ENCODE results near the gene BBS4. TPM values are rescaled to one million over a fixed set of nuclear protein-coding genes. Genes with fewer than 3 reads are reported as not detected.
"Not testable (repeated sequence)": the region's sequence is repeated elsewhere in the genome, so short reads cannot be mapped to it uniquely, and the experiment has no call there.

The BBS4 gene, protein sequence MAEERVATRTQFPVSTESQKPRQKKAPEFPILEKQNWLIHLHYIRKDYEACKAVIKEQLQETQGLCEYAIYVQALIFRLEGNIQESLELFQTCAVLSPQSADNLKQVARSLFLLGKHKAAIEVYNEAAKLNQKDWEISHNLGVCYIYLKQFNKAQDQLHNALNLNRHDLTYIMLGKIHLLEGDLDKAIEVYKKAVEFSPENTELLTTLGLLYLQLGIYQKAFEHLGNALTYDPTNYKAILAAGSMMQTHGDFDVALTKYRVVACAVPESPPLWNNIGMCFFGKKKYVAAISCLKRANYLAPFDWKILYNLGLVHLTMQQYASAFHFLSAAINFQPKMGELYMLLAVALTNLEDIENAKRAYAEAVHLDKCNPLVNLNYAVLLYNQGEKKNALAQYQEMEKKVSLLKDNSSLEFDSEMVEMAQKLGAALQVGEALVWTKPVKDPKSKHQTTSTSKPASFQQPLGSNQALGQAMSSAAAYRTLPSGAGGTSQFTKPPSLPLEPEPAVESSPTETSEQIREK
- 14.4 and 18.5 TPM in 2 replicates for total RNA-seq (2014; rRNA removed; shearing (Covaris generic))

GRCh38 chr15:72685925-72686794, at the start of gene BBS4, which contains the start of gene HIGD2B:
Gene BBS4 (plus strand): TSS chr15:72686207. CDS start chr15:72686228, 21 bp downstream.
Gene HIGD2B (minus strand): TSS chr15:72686182. CDS start chr15:72676374, 9,808 bp downstream.
- H3K36me3 ChIP-seq = no peaks in the 10 kb centered on the region
- no peaks in the 10 kb centered on the region for H3K9me3 ChIP-seq (replicated peaks)
- DNase-seq (ENCODE audit: low read depth in 1 of 2, low spot score in 2 of 2) = peak; percentile 93 to 94
- no peaks in the 10 kb centered on the region for H3K27me3 ChIP-seq (replicated peaks)
- H3K4me3 ChIP-seq = peak within 1 kb of the TSS; percentile 46
- peak within 1 kb of the TSS; percentile 75 for H3K27ac ChIP-seq
- peaks cover 5% of the 10 kb centered on the region for H3K4me1 ChIP-seq (replicated peaks)

- not testable (repeated sequence) for H3K4me1 ChIP-seq (replicated peaks); H3K36me3 ChIP-seq; H3K9me3 ChIP-seq (replicated peaks); H3K27me3 ChIP-seq (replicated peaks)
- Histone ChIP-seq H3K4me3 (peak overlapping the region; percentile 34), H3K27ac (peak overlapping the region; percentile 65)
- peak; percentile 85 to 90 for DNase-seq (ENCODE audit: low read depth in 1 of 2, low spot score in 2 of 2)
Measured at GRCh38 chr15:72636519-72637282, 49.3 kb upstream of the BBS4 start.

GRCh38 chr15:72639759-72640483, 46.1 kb upstream of the BBS4 start:
- H3K27ac ChIP-seq; H3K9me3 ChIP-seq (replicated peaks); H3K4me3 ChIP-seq; H3K27me3 ChIP-seq (replicated peaks); H3K4me1 ChIP-seq (replicated peaks); H3K36me3 ChIP-seq; DNase-seq (ENCODE audit: low read depth in 1 of 2, low spot score in 2 of 2): not testable (repeated sequence)

DNA sequence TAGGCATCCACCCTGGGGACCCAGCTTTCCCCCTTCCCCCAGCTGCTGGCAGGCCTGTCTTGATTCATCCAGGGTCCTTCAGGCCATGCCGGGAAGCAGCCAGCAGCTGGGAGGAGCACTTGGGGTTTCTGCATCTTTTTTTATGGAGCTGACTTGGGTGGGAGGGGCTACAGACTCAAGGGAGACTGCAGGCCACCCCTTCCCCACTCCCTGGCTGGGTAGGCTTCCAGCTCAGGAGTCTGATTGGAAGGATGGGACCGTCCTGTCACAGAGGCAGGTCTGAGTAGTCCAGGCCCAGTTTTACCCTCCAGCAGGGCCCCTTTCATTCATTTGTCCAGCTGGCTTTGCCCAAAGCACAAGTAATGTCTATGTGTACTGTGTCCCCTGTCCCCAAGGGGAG, 43.7 kb upstream of the BBS4 start:
- not testable (repeated sequence) for H3K9me3 ChIP-seq (replicated peaks); DNase-seq (ENCODE audit: low read depth in 1 of 2, low spot score in 2 of 2); H3K27ac ChIP-seq; H3K4me1 ChIP-seq (replicated peaks); H3K27me3 ChIP-seq (replicated peaks); H3K4me3 ChIP-seq; H3K36me3 ChIP-seq

- H3K4me3 ChIP-seq; H3K4me1 ChIP-seq (replicated peaks); H3K27ac ChIP-seq; DNase-seq (ENCODE audit: low read depth in 1 of 2, low spot score in 2 of 2); H3K9me3 ChIP-seq (replicated peaks); H3K27me3 ChIP-seq (replicated peaks); H3K36me3 ChIP-seq: not testable (repeated sequence)
Measured at GRCh38 chr15:72648631-72649253, 37.3 kb upstream of the BBS4 start.

DNA sequence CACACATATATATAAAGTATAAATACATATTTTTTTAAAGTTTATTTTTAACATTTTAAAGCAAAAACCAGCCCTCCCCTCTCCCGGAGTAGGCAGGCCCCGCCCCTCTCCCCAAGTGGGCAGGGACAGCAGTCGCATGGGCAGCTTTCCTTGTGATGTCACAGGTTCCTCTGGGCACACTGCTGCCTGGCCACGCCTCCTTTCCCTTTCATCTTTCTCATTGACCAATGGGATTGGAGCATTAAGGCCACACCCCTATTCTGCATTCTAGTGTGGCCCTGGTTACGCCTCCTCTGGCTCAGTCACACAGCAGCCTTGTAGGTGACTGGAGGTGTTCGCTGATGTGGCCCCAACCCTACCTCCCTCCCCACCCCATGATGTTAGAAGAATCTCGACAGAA, 31.6 kb upstream of the BBS4 start, which contains the start of gene GOLGA6B:
TSS of gene GOLGA6B (plus strand) at position 301 of the 400 bp plus-strand sequence. CDS start at position 342, 41 bp downstream.
- H3K9me3 ChIP-seq (replicated peaks); H3K4me3 ChIP-seq; H3K27me3 ChIP-seq (replicated peaks); H3K27ac ChIP-seq; H3K36me3 ChIP-seq; DNase-seq (ENCODE audit: low read depth in 1 of 2, low spot score in 2 of 2); H3K4me1 ChIP-seq (replicated peaks): not testable (repeated sequence)

DNA sequence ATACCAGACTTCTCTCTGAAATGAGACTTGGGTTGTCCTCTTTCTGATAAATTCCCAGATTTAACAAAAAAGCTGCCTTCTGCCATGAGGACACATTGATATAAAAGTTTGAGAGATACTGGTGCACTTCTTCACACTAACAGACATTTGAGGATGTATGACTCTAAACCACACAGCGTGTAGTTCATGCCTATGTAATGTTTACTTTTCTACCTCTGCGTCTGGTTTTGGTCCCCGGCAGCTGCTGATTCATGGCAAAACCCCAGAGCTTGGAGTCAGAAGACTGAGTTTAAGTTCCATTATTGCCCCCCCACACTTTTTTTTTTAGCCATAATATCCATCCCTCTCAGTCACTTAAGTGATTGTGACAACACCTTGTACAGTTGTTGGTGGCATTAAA, 30.0 kb upstream of the BBS4 start:
- H3K4me3 ChIP-seq; H3K9me3 ChIP-seq (replicated peaks); H3K27ac ChIP-seq; H3K36me3 ChIP-seq; H3K4me1 ChIP-seq (replicated peaks); H3K27me3 ChIP-seq (replicated peaks); DNase-seq (ENCODE audit: low read depth in 1 of 2, low spot score in 2 of 2): not testable (repeated sequence)

DNA sequence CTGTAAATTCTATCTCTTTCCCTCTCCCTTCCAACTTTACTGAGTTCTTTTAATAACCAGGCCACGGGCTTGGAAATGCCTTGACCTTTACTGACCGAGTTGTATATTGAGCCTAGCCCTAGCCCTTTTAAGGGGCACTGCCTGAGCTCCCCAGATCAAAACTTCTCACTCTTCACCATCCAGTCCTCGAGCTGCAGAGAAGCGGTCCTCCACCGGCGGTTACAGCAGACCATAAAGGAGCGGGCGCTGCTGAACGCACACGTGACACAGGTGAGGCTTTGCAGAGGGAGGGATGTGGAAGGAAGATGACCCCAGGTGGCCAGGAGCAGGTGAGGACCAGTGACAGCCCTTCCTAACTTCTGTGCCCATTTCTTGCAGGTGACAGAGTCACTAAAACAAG, 24.9 kb upstream of the BBS4 start:
- DNase-seq (ENCODE audit: low read depth in 1 of 2, low spot score in 2 of 2) = peak in 1 of 2 experiments; percentile 42
- H3K9me3 ChIP-seq (replicated peaks); H3K4me1 ChIP-seq (replicated peaks); H3K36me3 ChIP-seq; H3K27ac ChIP-seq; H3K4me3 ChIP-seq; H3K27me3 ChIP-seq (replicated peaks): not testable (repeated sequence)

GRCh38 chr15:72663931-72664330, 22.1 kb upstream of the BBS4 start:
- H3K27ac ChIP-seq; DNase-seq (ENCODE audit: low read depth in 1 of 2, low spot score in 2 of 2); H3K9me3 ChIP-seq (replicated peaks); H3K36me3 ChIP-seq; H3K27me3 ChIP-seq (replicated peaks); H3K4me1 ChIP-seq (replicated peaks); H3K4me3 ChIP-seq: not testable (repeated sequence)

DNA sequence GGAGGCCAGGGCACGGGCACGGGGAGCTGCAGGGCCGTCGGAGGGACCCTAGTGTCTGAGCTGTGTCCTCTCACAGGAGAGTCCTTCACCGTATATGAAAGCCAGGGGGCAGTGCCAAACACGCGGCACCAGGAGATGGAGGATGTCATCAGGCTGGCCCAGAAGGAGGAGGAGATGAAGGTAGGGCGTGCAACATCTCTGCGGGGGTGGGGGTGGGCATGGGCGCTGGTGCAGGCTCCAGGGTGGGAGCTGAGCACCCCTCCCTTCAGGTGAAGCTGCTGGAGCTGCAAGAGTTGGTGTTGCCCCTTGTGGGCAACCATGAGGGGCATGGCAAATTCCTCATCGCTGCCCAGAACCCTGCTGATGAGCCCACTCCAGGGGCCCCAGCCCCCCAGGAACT, 20.3 kb upstream of the BBS4 start:
- H3K27ac ChIP-seq; H3K36me3 ChIP-seq; H3K4me3 ChIP-seq; DNase-seq (ENCODE audit: low read depth in 1 of 2, low spot score in 2 of 2); H3K4me1 ChIP-seq (replicated peaks); H3K9me3 ChIP-seq (replicated peaks); H3K27me3 ChIP-seq (replicated peaks): not testable (repeated sequence)

GRCh38 chr15:72669803-72670202, 16.2 kb upstream of the BBS4 start:
- DNase-seq (ENCODE audit: low read depth in 1 of 2, low spot score in 2 of 2); H3K36me3 ChIP-seq; H3K27ac ChIP-seq; H3K4me3 ChIP-seq; H3K4me1 ChIP-seq (replicated peaks); H3K9me3 ChIP-seq (replicated peaks): not testable (repeated sequence)
- peaks cover 15% of the 10 kb centered on the region for H3K27me3 ChIP-seq (replicated peaks)

DNA sequence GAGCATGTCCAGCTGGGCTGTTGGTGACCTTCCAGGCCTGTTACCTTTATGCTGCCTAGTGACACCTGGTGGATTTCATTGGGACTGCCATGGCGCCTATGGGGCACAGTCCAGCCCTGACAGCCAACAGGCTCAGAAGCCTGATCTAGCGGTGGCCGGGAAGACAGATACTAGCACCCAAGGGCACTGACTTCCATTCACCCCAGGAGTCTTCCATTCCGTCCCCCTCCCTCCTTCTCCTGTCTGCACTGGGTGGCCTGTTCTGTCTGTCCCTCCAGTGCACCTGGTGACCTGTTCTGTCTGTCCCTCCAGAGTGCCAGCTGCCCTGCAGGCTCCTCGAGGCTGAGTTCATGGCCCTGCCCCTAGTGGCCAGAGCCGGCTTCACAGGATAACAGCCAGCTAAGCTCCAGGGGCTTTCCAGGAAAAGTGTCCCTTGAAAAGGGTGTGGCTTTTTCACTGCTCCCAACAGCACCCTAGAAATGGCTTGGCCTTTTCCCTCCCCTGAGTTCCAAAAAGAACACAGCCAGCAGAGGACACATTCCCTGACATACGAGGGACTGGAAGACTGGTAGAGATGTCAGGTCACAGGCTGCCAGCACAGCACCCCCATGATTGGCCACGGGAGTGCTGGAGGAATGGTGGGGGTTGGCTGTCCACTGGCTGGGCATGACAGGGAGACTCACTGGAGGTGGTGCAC, 15.2 kb upstream of the BBS4 start:
- not testable (repeated sequence) for H3K27ac ChIP-seq; H3K36me3 ChIP-seq; H3K9me3 ChIP-seq (replicated peaks); H3K4me1 ChIP-seq (replicated peaks); H3K4me3 ChIP-seq
- peak; percentile 62 to 66 for DNase-seq (ENCODE audit: low read depth in 1 of 2, low spot score in 2 of 2)
- peaks cover 18% of the 10 kb centered on the region for H3K27me3 ChIP-seq (replicated peaks)
